Neuronal stem cell (in vitro differentiated cells): ENCODE measurements around the gene ARRB2.

Source experiments
- DNase-seq: peaks from one replicate; pipeline ENCODE4 v3.0.0-alpha.2; 2013; ENCODE audit warnings: low spot score
- H2AFZ ChIP-seq: one replicate; pipeline ENCODE4 v1.6.1; 2013; ENCODE audit warnings: mild to moderate bottlenecking, low read length, inconsistent platforms
- H2AK5ac ChIP-seq: 2 replicates; pipeline ENCODE4 v1.6.1; 2013; ENCODE audit warnings: low read depth, mild to moderate bottlenecking, inconsistent platforms, low read length, moderate library complexity, mixed read lengths
- H2BK120ac ChIP-seq: 2 replicates; pipeline ENCODE4 v1.6.1; 2013; ENCODE audit warnings: low read depth, mild to moderate bottlenecking, inconsistent platforms, low read length, moderate library complexity, mixed read lengths
- H2BK12ac ChIP-seq: one replicate; pipeline ENCODE4 v1.6.1; 2013; ENCODE audit warnings: low read length, inconsistent platforms
- H2BK15ac ChIP-seq: 2 replicates; pipeline ENCODE4 v1.6.1; 2013; ENCODE audit warnings: mild to moderate bottlenecking, low read length, inconsistent platforms, mixed read lengths
- H2BK5ac ChIP-seq: one replicate; pipeline ENCODE4 v1.6.1; 2013; ENCODE audit warnings: inconsistent platforms, mild to moderate bottlenecking, low read length, moderate library complexity
- H3K14ac ChIP-seq: one replicate; pipeline ENCODE4 v1.6.1; 2013; ENCODE audit warnings: low read length, inconsistent platforms
- H3K18ac ChIP-seq: 2 replicates; pipeline ENCODE4 v1.6.1; 2013; ENCODE audit warnings: low read length, inconsistent platforms
- H3K23ac ChIP-seq: 2 replicates; pipeline ENCODE4 v1.6.1; 2013; ENCODE audit warnings: low read depth, mild to moderate bottlenecking, mixed read lengths, low read length, inconsistent platforms; ENCODE audit not compliant: poor library complexity
- H3K27ac ChIP-seq: replicated peaks from 3 replicates; pipeline ENCODE4 v1.5.1; 2013; ENCODE audit warnings: low read length, inconsistent platforms
- H3K27me3 ChIP-seq, 3 experiments: 2 replicates each; pipeline ENCODE4 v1.6.1; 2013; ENCODE audit warnings: low read length in 3 of 3, mild to moderate bottlenecking in 2 of 3, inconsistent platforms in 1 of 3, low read depth in 1 of 3, mixed read lengths in 1 of 3, moderate library complexity in 1 of 3; ENCODE audit not compliant: control insufficient read depth in 3 of 3, insufficient read depth in 3 of 3
- H3K36me3 ChIP-seq, 2 donors: replicated peaks in 1 of 2; 2 replicates each; pipeline ENCODE4 v1.6.1; 2013; ENCODE audit warnings: low read length in 2 of 2; ENCODE audit not compliant: control insufficient read depth in 2 of 2, insufficient read depth in 2 of 2
- H3K4ac ChIP-seq: 2 replicates; pipeline ENCODE4 v1.6.1; 2013; ENCODE audit warnings: inconsistent platforms, mild to moderate bottlenecking, low read length, moderate library complexity
- H3K4me1 ChIP-seq, 2 donors: 1 replicate in 1 of 2; 2 replicates in 1 of 2; pipeline ENCODE4 v1.6.1; 2013; ENCODE audit warnings: low read length in 2 of 2, low read depth in 1 of 2; ENCODE audit not compliant: control insufficient read depth in 2 of 2, insufficient read depth in 1 of 2
- H3K4me2 ChIP-seq: one replicate; pipeline ENCODE4 v1.6.1; 2013; ENCODE audit warnings: mild to moderate bottlenecking, low read length, inconsistent platforms; ENCODE audit not compliant: insufficient read depth, poor library complexity, severe bottlenecking
- H3K4me3 ChIP-seq, 2 donors: 2 replicates each; pipeline ENCODE4 v1.5.1; 2013; ENCODE audit warnings: low read length in 2 of 2, mild to moderate bottlenecking in 2 of 2, inconsistent platforms in 1 of 2, moderate library complexity in 1 of 2
- H3K79me1 ChIP-seq: one replicate; pipeline ENCODE4 v1.6.1; 2013; ENCODE audit warnings: low read depth, mild to moderate bottlenecking, inconsistent platforms, low read length, moderate library complexity
- H3K9ac ChIP-seq: one replicate; pipeline ENCODE4 v1.6.1; 2013; ENCODE audit warnings: mild to moderate bottlenecking, low read depth, low read length, inconsistent platforms; ENCODE audit not compliant: poor library complexity
- H3K9me3 ChIP-seq, 2 donors: replicated peaks in 1 of 2; 2 replicates each; pipeline versions ENCODE3 to v1.6.1; 2013; ENCODE audit warnings: low read length in 2 of 2, mild to moderate bottlenecking in 2 of 2, inconsistent platforms in 1 of 2, low read depth in 1 of 2, mixed read lengths in 1 of 2, moderate library complexity in 1 of 2; ENCODE audit not compliant: control insufficient read depth in 2 of 2, insufficient read depth in 1 of 2
- H4K8ac ChIP-seq: one replicate; pipeline ENCODE4 v1.6.1; 2013; ENCODE audit warnings: low read depth, mild to moderate bottlenecking, inconsistent platforms, low read length, moderate library complexity
- H4K91ac ChIP-seq: one replicate; pipeline ENCODE4 v1.6.1; 2013; ENCODE audit warnings: low read length, low read depth, mild to moderate bottlenecking, inconsistent platforms; ENCODE audit not compliant: poor library complexity
- WGBS, 2 donors: extraction: QIAGEN DNeasy Blood & Tissue Kit; methylation state at CpG; one replicate each; pipeline ENCODE4 v1.1.7; 2013; ENCODE audit warnings: missing lambda C conversion rate in 2 of 2, mixed read lengths in 1 of 2; ENCODE audit not compliant: insufficient read length in 2 of 2, insufficient replicate concordance in 1 of 2; ENCODE audit errors: extremely low coverage in 2 of 2; 5-methylcytosine and 5-hydroxymethylcytosine counted together

Gene ARRB2

DNA sequence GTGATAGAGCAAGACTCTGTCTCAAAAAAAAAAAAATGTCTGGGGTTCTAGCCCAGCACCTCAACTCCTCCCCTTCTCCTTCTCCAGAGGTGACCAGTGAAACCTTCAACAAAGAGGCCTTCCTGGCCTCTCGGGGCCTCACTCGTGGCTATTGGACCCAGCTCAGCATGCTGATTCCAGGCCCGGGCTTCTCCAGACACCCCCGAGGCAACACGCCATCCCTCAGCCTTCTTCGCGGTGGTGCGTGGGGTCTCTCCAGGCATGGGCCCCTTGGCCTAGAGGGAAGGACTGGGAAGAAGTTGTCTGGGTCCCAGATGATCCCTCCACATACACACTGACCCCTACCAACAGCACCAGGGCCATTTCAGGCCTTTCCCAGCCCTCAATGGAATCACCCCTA lies 32.8 kb downstream of the ARRB2 start:
- Histone ChIP-seq H3K14ac (no peak overlapping the region), H3K27ac (no peak overlapping the region), H2AFZ (no peak overlapping the region), H3K4me1 (peaks cover 5 to 7% of the 10 kb centered on the region in 2 donors), H3K9ac (no peak overlapping the region), H3K9me3 (peaks cover 0 to 4% of the 10 kb centered on the region in 2 donors), H3K79me1 (peaks cover 2% of the 10 kb centered on the region), H2AK5ac (peak overlapping the region; percentile 37), H3K4me2 (no peak overlapping the region), H3K4me3 (no peak overlapping the region), H3K27me3 (peaks cover 21 to 89% (median 66%) of the 10 kb centered on the region in 3 experiments), H4K8ac (no peak overlapping the region), H4K91ac (no peak overlapping the region), H2BK12ac (no peak overlapping the region), H3K18ac (no peak overlapping the region), H2BK120ac (no peak overlapping the region), H2BK15ac (no peak overlapping the region), H3K23ac (no peak overlapping the region), H3K36me3 (no peaks in the 10 kb centered on the region), H2BK5ac (no peak overlapping the region), H3K4ac (no peak overlapping the region)
- no peak for DNase-seq
- no CpG with 5 or more reads among the region's 8 CpGs for WGBS, 2 donors

DNA sequence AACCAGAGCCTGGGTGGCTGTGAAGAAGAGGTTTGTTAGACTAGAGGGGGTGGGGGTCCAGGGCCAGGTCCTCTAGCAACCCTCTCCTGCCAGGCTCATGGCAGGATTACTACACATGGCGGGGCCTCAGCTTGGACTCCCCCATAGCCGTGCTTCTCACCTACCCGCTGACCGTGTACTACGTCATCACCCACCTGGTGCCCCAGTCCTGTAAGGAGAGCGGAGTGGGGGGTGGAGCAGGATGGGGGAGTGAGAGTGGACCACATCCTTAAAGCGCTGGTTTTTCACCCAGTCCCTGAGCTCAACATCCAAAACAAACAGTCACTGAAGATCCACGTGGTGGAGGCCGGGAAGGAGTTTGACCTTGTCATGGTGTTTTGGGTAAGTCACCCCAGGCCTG lies 33.5 kb downstream of the ARRB2 start:
- no peak overlapping the region for H3K18ac ChIP-seq
- no peak overlapping the region for H2BK5ac ChIP-seq
- H2AFZ ChIP-seq, result no peak overlapping the region
- no peak overlapping the region for H2BK120ac ChIP-seq
- peaks cover 14 to 87% (median 59%) of the 10 kb centered on the region in 3 experiments for H3K27me3 ChIP-seq
- H3K9ac ChIP-seq, result no peak overlapping the region
- whole genome bisulfite sequencing, 2 donors, result no CpG with 5 or more reads among the region's 9 CpGs
- DNase-seq, result no peak
- H2AK5ac ChIP-seq, result peak overlapping the region; percentile 7
- no peak overlapping the region for H4K8ac ChIP-seq
- H3K23ac ChIP-seq, result no peak overlapping the region
- H3K14ac ChIP-seq, result peak overlapping the region; percentile 21
- peaks cover 2% of the 10 kb centered on the region for H3K79me1 ChIP-seq
- no peaks in the 10 kb centered on the region for H3K36me3 ChIP-seq
- H2BK12ac ChIP-seq, result no peak overlapping the region
- H4K91ac ChIP-seq, result no peak overlapping the region
- peaks cover 0 to 4% of the 10 kb centered on the region in 2 donors for H3K9me3 ChIP-seq
- H3K4ac ChIP-seq, result no peak overlapping the region
- peak overlapping the region; percentile 58 for H2BK15ac ChIP-seq
- no peak overlapping the region for H3K27ac ChIP-seq
- peak overlapping the region in 1 of 2 donors; percentile 30 for H3K4me3 ChIP-seq
- no peak overlapping the region for H3K4me2 ChIP-seq
- H3K4me1 ChIP-seq, result peaks cover 5 to 7% of the 10 kb centered on the region in 2 donors

GRCh38 chr17:4744999-4745969 lies 34.9 kb downstream of the ARRB2 start:
- H3K4me3 ChIP-seq, result peak overlapping the region in 1 of 2 donors; percentile 67
- H2AK5ac ChIP-seq, result peak overlapping the region; percentile 63
- H3K14ac ChIP-seq, result peak overlapping the region; percentile 21
- H3K79me1 ChIP-seq, result peaks cover 2% of the 10 kb centered on the region
- H2AFZ ChIP-seq, result peak overlapping the region; percentile 76
- no peak for DNase-seq
- H3K9ac ChIP-seq, result peak overlapping the region; percentile 70
- no CpG with 5 or more reads among the region's 51 CpGs for WGBS, 2 donors
- no peaks in the 10 kb centered on the region for H3K36me3 ChIP-seq
- H3K4me2 ChIP-seq, result peak overlapping the region; percentile 66
- H2BK120ac ChIP-seq, result no peak overlapping the region
- H2BK15ac ChIP-seq, result peak overlapping the region; percentile 75
- peaks cover 0 to 4% of the 10 kb centered on the region in 2 donors for H3K9me3 ChIP-seq
- no peak overlapping the region for H3K4ac ChIP-seq
- H4K91ac ChIP-seq, result no peak overlapping the region
- peak overlapping the region; percentile 65 for H4K8ac ChIP-seq
- peak overlapping the region; percentile 66 for H2BK5ac ChIP-seq
- H3K23ac ChIP-seq, result no peak overlapping the region
- H3K27me3 ChIP-seq, result peaks cover under 1 to 74% (median 45%) of the 10 kb centered on the region in 3 experiments
- H2BK12ac ChIP-seq, result peak overlapping the region; percentile 90
- peaks cover 3 to 4% of the 10 kb centered on the region in 2 donors for H3K4me1 ChIP-seq
- H3K18ac ChIP-seq, result peak overlapping the region; percentile 92
- no peak overlapping the region for H3K27ac ChIP-seq

- H3K4me3 ChIP-seq, result no peak overlapping the region
- no peaks in the 10 kb centered on the region for H3K36me3 ChIP-seq
- H4K8ac ChIP-seq, result no peak overlapping the region
- no peak overlapping the region for H3K18ac ChIP-seq
- peaks cover 2% of the 10 kb centered on the region for H3K79me1 ChIP-seq
- H3K4me1 ChIP-seq, result peaks cover 3 to 4% of the 10 kb centered on the region in 2 donors
- DNase-seq, result no peak
- no peak overlapping the region for H2AK5ac ChIP-seq
- H3K23ac ChIP-seq, result no peak overlapping the region
- no peak overlapping the region for H2BK5ac ChIP-seq
- H3K27me3 ChIP-seq, result peaks cover 0 to 48% (median 21%) of the 10 kb centered on the region in 3 experiments
- H3K4me2 ChIP-seq, result no peak overlapping the region
- no peak overlapping the region for H3K27ac ChIP-seq
- H3K9ac ChIP-seq, result no peak overlapping the region
- H2BK15ac ChIP-seq, result no peak overlapping the region
- no peak overlapping the region for H2AFZ ChIP-seq
- no peak overlapping the region for H3K14ac ChIP-seq
- H2BK120ac ChIP-seq, result no peak overlapping the region
- no CpG with 5 or more reads among the region's 5 CpGs for WGBS, 2 donors
- no peak overlapping the region for H3K4ac ChIP-seq
- H4K91ac ChIP-seq, result no peak overlapping the region
- H3K9me3 ChIP-seq, result peaks cover 0 to under 1% of the 10 kb centered on the region in 2 donors
- no peak overlapping the region for H2BK12ac ChIP-seq
Observed at GRCh38 chr17:4747847-4748246, 37.4 kb downstream of the ARRB2 start.
